Mesendoderm (in vitro differentiated cells): ENCODE measurements around the gene MAFF.

ENCODE experiments used
- DNase-seq: peaks from one replicate; pipeline ENCODE4 v3.0.0; 2013
- H2AK5ac ChIP-seq: 2 replicates; pipeline ENCODE4 v1.6.1; 2013; ENCODE audit warnings: low read length, inconsistent platforms
- H2BK120ac ChIP-seq: 2 replicates; pipeline ENCODE4 v1.6.1; 2013; ENCODE audit warnings: low read depth, mild to moderate bottlenecking, low read length, moderate library complexity, mixed read lengths
- H2BK15ac ChIP-seq: replicated peaks from 2 replicates; pipeline ENCODE4 v1.6.1; 2013; ENCODE audit warnings: low read depth, mild to moderate bottlenecking, moderate library complexity
- H2BK5ac ChIP-seq: 2 replicates; pipeline ENCODE4 v1.6.1; 2013; ENCODE audit warnings: low read length, inconsistent platforms
- H3K18ac ChIP-seq: 2 replicates; pipeline ENCODE4 v1.6.1; 2013; ENCODE audit warnings: mild to moderate bottlenecking, low read length, mixed read lengths
- H3K23ac ChIP-seq: one replicate; pipeline ENCODE4 v1.6.1; 2013; ENCODE audit warnings: low read length
- H3K27ac ChIP-seq: 2 replicates; pipeline ENCODE4 v1.5.1; 2013; ENCODE audit warnings: low read depth, mild to moderate bottlenecking, inconsistent platforms, low read length, moderate library complexity
- H3K27me3 ChIP-seq: 2 replicates; pipeline ENCODE4 v1.6.1; 2013; ENCODE audit warnings: low read length, control low read depth, mild to moderate bottlenecking, inconsistent platforms; ENCODE audit not compliant: insufficient read depth, poor library complexity
- H3K36me3 ChIP-seq: 2 replicates; pipeline ENCODE4 v1.6.1; 2013; ENCODE audit warnings: low read length, inconsistent platforms; ENCODE audit not compliant: control insufficient read depth, insufficient read depth
- H3K4ac ChIP-seq: one replicate; pipeline ENCODE4 v1.6.1; 2013; ENCODE audit warnings: low read depth, mild to moderate bottlenecking, low read length, moderate library complexity
- H3K4me1 ChIP-seq: 2 replicates; pipeline ENCODE4 v1.6.1; 2013; ENCODE audit warnings: low read depth, low read length, inconsistent platforms; ENCODE audit not compliant: control insufficient read depth
- H3K4me2 ChIP-seq: 2 replicates; pipeline ENCODE4 v1.6.1; 2013; ENCODE audit warnings: low read length
- H3K4me3 ChIP-seq: 2 replicates; pipeline ENCODE4 v1.5.1; 2013; ENCODE audit warnings: mild to moderate bottlenecking, low read length
- H3K56ac ChIP-seq: one replicate; pipeline ENCODE4 v1.6.1; 2013; ENCODE audit warnings: low read length
- H3K79me1 ChIP-seq: 2 replicates; pipeline ENCODE4 v1.6.1; 2013; ENCODE audit warnings: low read length, inconsistent platforms
- H3K79me2 ChIP-seq: 2 replicates; pipeline ENCODE4 v1.6.1; 2013; ENCODE audit warnings: mild to moderate bottlenecking, low read length; ENCODE audit not compliant: control insufficient read depth, insufficient read depth
- H3K9ac ChIP-seq: 2 replicates; pipeline ENCODE4 v1.6.1; 2013; ENCODE audit warnings: low read length, inconsistent platforms
- H4K5ac ChIP-seq: one replicate; pipeline ENCODE4 v1.6.1; 2013; ENCODE audit warnings: low read length
- H4K8ac ChIP-seq: one replicate; pipeline ENCODE4 v1.6.1; 2013; ENCODE audit warnings: low read depth, mild to moderate bottlenecking, control low read depth, low read length, moderate library complexity
- WGBS: extraction: QIAGEN DNeasy Blood & Tissue Kit; methylation state at CpG from one replicate; pipeline ENCODE4 v1.1.7; 2013; ENCODE audit warnings: low lambda C conversion rate, missing lambda C conversion rate; ENCODE audit not compliant: insufficient coverage; ENCODE audit errors: extremely low coverage; 5-methylcytosine and 5-hydroxymethylcytosine counted together

MAFF gene

GRCh38 chr22:38246692-38247091 lies 44.9 kb downstream of the MAFF start:
- no peaks in the 10 kb centered on the region for H3K27me3 ChIP-seq
- no peak overlapping the region for H4K5ac ChIP-seq
- H3K4me1 ChIP-seq = no peaks in the 10 kb centered on the region
- H2AK5ac ChIP-seq = no peak overlapping the region
- H3K36me3 ChIP-seq = peaks cover 1% of the 10 kb centered on the region
- H3K79me1 ChIP-seq = peaks cover 12% of the 10 kb centered on the region
- no peaks in the 10 kb centered on the region for H3K79me2 ChIP-seq
- H2BK15ac ChIP-seq = no peak overlapping the region
- no peak overlapping the region for H2BK5ac ChIP-seq
- no peak overlapping the region for H3K27ac ChIP-seq
- WGBS = no CpG with 5 or more reads among the region's 5 CpGs
- H3K4me2 ChIP-seq = no peak overlapping the region
- H3K9ac ChIP-seq = no peak overlapping the region
- no peak overlapping the region for H3K23ac ChIP-seq
- H3K56ac ChIP-seq = no peak overlapping the region
- H4K8ac ChIP-seq = no peak overlapping the region
- no peak overlapping the region for H3K18ac ChIP-seq
- no peak overlapping the region for H3K4me3 ChIP-seq
- H3K4ac ChIP-seq = no peak overlapping the region
- no peak for DNase-seq
- H2BK120ac ChIP-seq = no peak overlapping the region

- H3K79me2 ChIP-seq = peaks cover 2% of the 10 kb centered on the region
- no peak overlapping the region for H3K9ac ChIP-seq
- no peak overlapping the region for H2BK15ac ChIP-seq
- H3K56ac ChIP-seq = no peak overlapping the region
- peaks cover 1% of the 10 kb centered on the region for H3K36me3 ChIP-seq
- H3K4me1 ChIP-seq = no peaks in the 10 kb centered on the region
- H3K79me1 ChIP-seq = peaks cover 14% of the 10 kb centered on the region
- H2BK120ac ChIP-seq = no peak overlapping the region
- WGBS = no CpG with 5 or more reads among the region's 12 CpGs
- H3K4ac ChIP-seq = no peak overlapping the region
- no peak overlapping the region for H4K5ac ChIP-seq
- H3K23ac ChIP-seq = no peak overlapping the region
- H3K4me2 ChIP-seq = no peak overlapping the region
- no peak overlapping the region for H3K18ac ChIP-seq
- H3K4me3 ChIP-seq = no peak overlapping the region
- no peaks in the 10 kb centered on the region for H3K27me3 ChIP-seq
- no peak overlapping the region for H2BK5ac ChIP-seq
- no peak overlapping the region for H2AK5ac ChIP-seq
- H3K27ac ChIP-seq = no peak overlapping the region
- no peak for DNase-seq
- no peak overlapping the region for H4K8ac ChIP-seq
These were observed 45.9 kb downstream of the MAFF start for GRCh38 chr22:38247713-38248112.

- H2BK15ac ChIP-seq = no peak overlapping the region
- 100% methylated on average over 3 of the region's 6 CpGs for WGBS
- H3K4me1 ChIP-seq = no peaks in the 10 kb centered on the region
- no peak overlapping the region for H2BK5ac ChIP-seq
- DNase-seq = no peak
- H3K18ac ChIP-seq = no peak overlapping the region
- H2BK120ac ChIP-seq = no peak overlapping the region
- peaks cover 2% of the 10 kb centered on the region for H3K79me2 ChIP-seq
- H3K4ac ChIP-seq = no peak overlapping the region
- H3K27ac ChIP-seq = no peak overlapping the region
- H2AK5ac ChIP-seq = no peak overlapping the region
- peaks cover 1% of the 10 kb centered on the region for H3K36me3 ChIP-seq
- no peak overlapping the region for H3K4me3 ChIP-seq
- H3K9ac ChIP-seq = no peak overlapping the region
- no peak overlapping the region for H4K8ac ChIP-seq
- H3K56ac ChIP-seq = no peak overlapping the region
- no peak overlapping the region for H4K5ac ChIP-seq
- H3K79me1 ChIP-seq = peaks cover 14% of the 10 kb centered on the region
- no peak overlapping the region for H3K4me2 ChIP-seq
- no peak overlapping the region for H3K23ac ChIP-seq
- H3K27me3 ChIP-seq = no peaks in the 10 kb centered on the region
These were observed 46.5 kb downstream of the MAFF start for GRCh38 chr22:38248280-38248679.

DNA sequence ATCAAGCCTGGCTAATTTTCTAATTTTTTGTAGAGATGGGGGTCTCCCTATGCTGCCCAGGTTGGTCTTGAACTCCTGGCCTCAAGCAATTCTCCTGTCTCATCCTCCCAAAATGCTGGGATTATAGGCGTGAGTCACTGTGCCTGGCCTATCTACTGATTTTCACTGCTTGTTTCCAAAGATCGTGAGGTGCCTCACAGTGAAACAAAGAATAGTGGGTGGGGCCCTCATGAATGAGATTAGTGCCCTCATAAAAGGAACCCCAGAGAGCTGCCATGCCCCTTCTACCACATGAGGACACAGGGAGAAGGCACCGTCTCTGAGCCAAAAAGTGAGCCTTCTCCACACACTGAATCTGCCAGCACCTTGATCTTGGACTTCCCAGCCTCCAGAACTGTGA lies 47.5 kb downstream of the MAFF start:
- no peak for DNase-seq
- Histone ChIP-seq H3K79me1 (peaks cover 14% of the 10 kb centered on the region), H2BK15ac (no peak overlapping the region), H3K4me1 (no peaks in the 10 kb centered on the region), H2AK5ac (no peak overlapping the region), H3K23ac (no peak overlapping the region), H3K4me3 (no peak overlapping the region), H3K18ac (no peak overlapping the region), H3K27ac (no peak overlapping the region), H3K4ac (no peak overlapping the region), H4K5ac (no peak overlapping the region), H2BK120ac (no peak overlapping the region), H3K9ac (no peak overlapping the region), H4K8ac (no peak overlapping the region), H3K27me3 (no peaks in the 10 kb centered on the region), H3K56ac (no peak overlapping the region), H3K79me2 (peaks cover 2% of the 10 kb centered on the region), H2BK5ac (no peak overlapping the region), H3K36me3 (peaks cover 1% of the 10 kb centered on the region), H3K4me2 (no peak overlapping the region)
- WGBS = no CpG with 5 or more reads among the region's 3 CpGs

DNA sequence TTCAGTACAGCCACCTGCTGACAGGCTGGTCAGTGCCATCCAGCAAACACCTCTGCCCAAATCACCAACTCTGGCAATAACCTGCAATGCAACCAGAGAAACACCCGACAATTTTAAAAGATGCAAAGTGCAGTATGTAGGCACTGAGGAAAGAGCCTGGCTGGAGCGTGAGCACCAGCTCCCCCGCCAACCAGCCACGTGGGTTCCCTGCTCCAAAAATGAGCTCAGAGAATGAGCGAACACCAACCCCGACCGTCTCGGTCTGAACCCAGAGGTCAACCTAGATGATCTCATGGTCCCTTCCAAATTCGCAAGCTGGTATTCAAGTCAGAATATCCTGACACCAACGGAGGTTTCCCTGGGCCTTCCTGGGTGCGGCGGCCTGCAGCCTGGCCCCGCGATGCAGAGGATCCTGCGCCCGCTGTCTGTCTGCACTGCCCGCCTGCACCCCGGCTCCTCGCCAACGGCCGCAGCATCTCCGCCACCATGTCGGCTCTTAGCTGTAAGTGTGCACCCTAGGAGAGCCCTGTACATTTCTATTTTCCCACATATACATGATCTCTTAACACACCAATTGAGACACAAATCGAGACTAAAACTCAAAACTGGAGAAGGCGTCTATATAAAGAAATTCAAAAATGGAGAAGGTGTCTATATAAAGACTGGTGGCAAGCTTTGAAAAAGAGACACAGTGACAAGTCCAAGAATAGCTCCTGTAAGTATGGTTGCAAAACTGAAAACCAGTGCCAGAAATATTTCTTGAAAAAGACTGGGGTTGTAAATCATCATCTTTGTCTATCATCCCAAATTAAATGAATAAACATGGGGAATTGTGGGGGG lies 48.2 kb downstream of the MAFF start:
- H3K4me2 ChIP-seq = no peak overlapping the region
- no peak overlapping the region for H2AK5ac ChIP-seq
- no peaks in the 10 kb centered on the region for H3K4me1 ChIP-seq
- no peak overlapping the region for H3K4me3 ChIP-seq
- no peak for DNase-seq
- no peak overlapping the region for H3K23ac ChIP-seq
- H3K79me1 ChIP-seq = peaks cover 14% of the 10 kb centered on the region
- H3K27ac ChIP-seq = no peak overlapping the region
- H3K4ac ChIP-seq = no peak overlapping the region
- no peak overlapping the region for H2BK5ac ChIP-seq
- peaks cover 2% of the 10 kb centered on the region for H3K79me2 ChIP-seq
- H3K56ac ChIP-seq = no peak overlapping the region
- no peak overlapping the region for H3K9ac ChIP-seq
- H2BK15ac ChIP-seq = no peak overlapping the region
- H2BK120ac ChIP-seq = no peak overlapping the region
- no peak overlapping the region for H4K5ac ChIP-seq
- peaks cover 1% of the 10 kb centered on the region for H3K36me3 ChIP-seq
- no peak overlapping the region for H3K18ac ChIP-seq
- H4K8ac ChIP-seq = no peak overlapping the region
- no peaks in the 10 kb centered on the region for H3K27me3 ChIP-seq
- no CpG with 5 or more reads among the region's 25 CpGs for WGBS
